IMR-90 (cell line): Measurements from ENCODE around the gene PIK3C3. TPM values are rescaled to one million over a fixed set of nuclear protein-coding genes. Genes with fewer than 3 reads are reported as not detected.

Source experiments
- ATAC-seq: fragments of 200-7000 bp; cut with Tn5 transposase; 2 replicates; pipeline ENCODE4 v1.9.1; 2020; ENCODE audit warnings: low read depth, mild to moderate bottlenecking, moderate library complexity
- BruUV-seq: library from RNA; stranded (reverse); fragments of 400-500 nt; replicated peaks from 2 replicates; lab custom pipeline; 2021; lab: Mats Ljungman, UMichigan
- CTCF ChIA-PET: fragments of 300-600 bp; formaldehyde crosslinking; extraction: SDS; loops from one replicate; lab custom pipeline; 2021; ENCODE audit warnings: antibody characterized with exemption; lab: Yijun Ruan, JAX
- POLR2A ChIA-PET: fragments of 300-600 bp; sonication (Branson Sonifier 250); formaldehyde crosslinking; loops from one replicate; lab custom pipeline; 2022; ENCODE audit warnings: antibody characterized with exemption; ENCODE audit not compliant: unreplicated experiment; lab: Charles Lee
- DNase-seq: peaks from one replicate; pipeline ENCODE4 v3.0.0; 2013
- H2AFZ ChIP-seq: replicated peaks from 2 replicates; pipeline ENCODE3; 2013; ENCODE audit warnings: low read length, mild to moderate bottlenecking; ENCODE audit not compliant: poor library complexity
- H2AK5ac ChIP-seq: 2 replicates; pipeline ENCODE4 v1.6.1; 2013; ENCODE audit warnings: low read depth, low read length, inconsistent platforms
- H2AK9ac ChIP-seq: replicated peaks from 2 replicates; pipeline ENCODE3; 2013; ENCODE audit warnings: mild to moderate bottlenecking, low read depth, low read length, moderate library complexity; ENCODE audit not compliant: poor library complexity
- H2BK120ac ChIP-seq: 2 replicates; pipeline ENCODE4 v1.6.1; 2013; ENCODE audit warnings: low read depth, low read length, inconsistent platforms
- H2BK15ac ChIP-seq: 3 replicates; pipeline ENCODE4 v1.6.1; 2013; ENCODE audit warnings: low read depth, low read length, inconsistent platforms
- H2BK20ac ChIP-seq: 2 replicates; pipeline ENCODE4 v1.6.1; 2013; ENCODE audit warnings: low read depth, mild to moderate bottlenecking, inconsistent platforms, low read length, moderate library complexity
- H2BK5ac ChIP-seq: 2 replicates; pipeline ENCODE4 v1.6.1; 2013; ENCODE audit warnings: mild to moderate bottlenecking, low read depth, low read length, inconsistent platforms; ENCODE audit not compliant: poor library complexity, severe bottlenecking
- H3K14ac ChIP-seq: replicated peaks from 2 replicates; pipeline ENCODE4 v1.6.1; 2013; ENCODE audit warnings: low read depth, low read length, inconsistent platforms
- H3K18ac ChIP-seq: 2 replicates; pipeline ENCODE4 v1.6.1; 2013; ENCODE audit warnings: low read depth, low read length, control low read depth
- H3K23ac ChIP-seq: 2 replicates; pipeline ENCODE4 v1.6.1; 2013; ENCODE audit warnings: low read depth, low read length, inconsistent platforms
- H3K27ac ChIP-seq: 2 replicates; pipeline ENCODE4 v1.5.1; 2013; ENCODE audit warnings: mild to moderate bottlenecking, control low read depth, low read length; ENCODE audit not compliant: insufficient read depth
- H3K27me3 ChIP-seq: 2 replicates; pipeline ENCODE4 v1.6.1; 2013; ENCODE audit warnings: low read length; ENCODE audit not compliant: control insufficient read depth, insufficient read depth
- H3K36me3 ChIP-seq: 2 replicates; pipeline ENCODE4 v1.6.1; 2013; ENCODE audit warnings: low read length, mixed read lengths; ENCODE audit not compliant: control insufficient read depth, insufficient read depth
- H3K4ac ChIP-seq: 2 replicates; pipeline ENCODE4 v1.6.1; 2013; ENCODE audit warnings: low read depth, low read length, inconsistent platforms
- H3K4me1 ChIP-seq: 2 replicates; pipeline ENCODE4 v1.6.1; 2013; ENCODE audit warnings: low read length, mixed read lengths; ENCODE audit not compliant: control insufficient read depth, insufficient read depth
- H3K4me2 ChIP-seq: 2 replicates; pipeline ENCODE4 v1.6.1; 2013; ENCODE audit warnings: low read depth, mild to moderate bottlenecking, control low read depth, low read length, moderate library complexity
- H3K4me3 ChIP-seq: 2 replicates; pipeline ENCODE4 v1.5.1; 2013; ENCODE audit warnings: low read depth, mild to moderate bottlenecking, control low read depth, low read length, moderate library complexity; ENCODE audit not compliant: insufficient read depth
- H3K56ac ChIP-seq: 2 replicates; pipeline ENCODE4 v1.6.1; 2013; ENCODE audit warnings: low read length, inconsistent platforms; ENCODE audit not compliant: insufficient read depth; ENCODE audit errors: extremely low read depth
- H3K79me1 ChIP-seq, 2 experiments: 2 replicates each; pipeline ENCODE4 v1.6.1; 2013; ENCODE audit warnings: low read length in 2 of 2, inconsistent platforms in 1 of 2, low read depth in 1 of 2
- H3K9ac ChIP-seq: 2 replicates; pipeline ENCODE4 v1.6.1; 2013; ENCODE audit warnings: low read depth, low read length, control low read depth
- H3K9me1 ChIP-seq: 2 replicates; pipeline ENCODE4 v1.6.1; 2013; ENCODE audit warnings: low read length, inconsistent platforms; ENCODE audit not compliant: insufficient read depth
- H3K9me3 ChIP-seq: 2 replicates; pipeline ENCODE4 v1.6.1; 2013; ENCODE audit warnings: low read length; ENCODE audit not compliant: control insufficient read depth, insufficient read depth
- H4K20me1 ChIP-seq: 2 replicates; pipeline ENCODE4 v1.6.1; 2013; ENCODE audit warnings: low read length, inconsistent platforms; ENCODE audit not compliant: insufficient read depth
- H4K5ac ChIP-seq: 2 replicates; pipeline ENCODE4 v1.6.1; 2013; ENCODE audit warnings: mild to moderate bottlenecking, low read depth, low read length, control low read depth
- H4K8ac ChIP-seq, 2 experiments: 2 replicates each; pipeline ENCODE4 v1.6.1; 2013; ENCODE audit warnings: low read depth in 2 of 2, low read length in 2 of 2, control low read depth in 1 of 2, inconsistent platforms in 1 of 2
- H4K91ac ChIP-seq: 2 replicates; pipeline ENCODE4 v1.6.1; 2013; ENCODE audit warnings: low read depth, low read length, inconsistent platforms; ENCODE audit not compliant: insufficient read depth
- BHLHE40 ChIP-seq: fragments of 150-350 bp; IDR thresholded peaks from 2 replicates; pipeline ENCODE4 v1.6.1; 2016; ENCODE audit warnings: mild to moderate bottlenecking, low read depth, low read length
- CEBPB ChIP-seq: IDR thresholded peaks from 2 replicates; pipeline ENCODE4 v1.6.1; 2012; ENCODE audit warnings: low read depth, low read length, improper control_type of control experiment
- CTCF ChIP-seq: conservative IDR thresholded peaks from 2 replicates; pipeline ENCODE4 v1.5.1; 2012; ENCODE audit warnings: mild to moderate bottlenecking, low read depth, low read length, improper control_type of control experiment
- MAFK ChIP-seq: IDR thresholded peaks from 2 replicates; pipeline ENCODE4 v1.6.1; 2012; ENCODE audit warnings: low read depth, low read length, improper control_type of control experiment
- MAZ ChIP-seq: IDR thresholded peaks from 2 replicates; pipeline ENCODE4 v1.6.1; 2012; ENCODE audit warnings: low read depth, mild to moderate bottlenecking, low read length, improper control_type of control experiment, moderate library complexity, borderline replicate concordance
- MXI1 ChIP-seq: IDR thresholded peaks from 2 replicates; pipeline ENCODE4 v1.6.1; 2012; ENCODE audit warnings: low read depth, mild to moderate bottlenecking, low read length, moderate library complexity, borderline replicate concordance
- POLR2A ChIP-seq: IDR thresholded peaks from 2 replicates; pipeline ENCODE4 v1.6.1; 2012; ENCODE audit warnings: mild to moderate bottlenecking, low read depth, low read length
- RAD21 ChIP-seq: IDR thresholded peaks from 2 replicates; pipeline ENCODE4 v1.6.1; 2012; ENCODE audit warnings: low read length, improper control_type of control experiment
- RCOR1 ChIP-seq: IDR thresholded peaks from 2 replicates; pipeline ENCODE4 v1.6.1; 2012; ENCODE audit warnings: mild to moderate bottlenecking, low read length, improper control_type of control experiment; ENCODE audit not compliant: insufficient replicate concordance
- RFX5 ChIP-seq: IDR thresholded peaks from 2 replicates; pipeline ENCODE4 v1.8.0; 2012; ENCODE audit warnings: low read depth, mild to moderate bottlenecking, low read length, moderate library complexity
- USF2 ChIP-seq: fragments of 150-350 bp; IDR thresholded peaks from 2 replicates; pipeline ENCODE4 v1.6.1; 2017; ENCODE audit warnings: mild to moderate bottlenecking, antibody characterized with exemption, low read length, low read depth
- WGBS, 2 experiments: methylation state at CpG; one replicate each; pipeline versions ENCODE4 v1.1.5 to v1.1.7; 2013; ENCODE audit warnings: missing lambda C conversion rate in 2 of 2; ENCODE audit not compliant: insufficient read length in 1 of 2; ENCODE audit errors: extremely low coverage in 2 of 2; 5-methylcytosine and 5-hydroxymethylcytosine counted together
- dilution Hi-C: fragments of 300-500 bp; cut with HindIII; formaldehyde crosslinking; loops from one replicate; pipeline ENCODE4 v1.14.3; 2018; ENCODE audit warnings: low sequenced_read_pairs; ENCODE audit not compliant: unreplicated experiment
- in situ Hi-C: fragments of 300-500 bp; cut with MboI; formaldehyde crosslinking; loops from 3 replicates; pipeline ENCODE4 v1.14.3; 2019; ENCODE audit warnings: low sequenced_read_pairs, inconsistent platforms, mixed read lengths
- intact Hi-C: fragments of 100-400 bp; cut with micrococcal nuclease; formaldehyde crosslinking; loops from 2 replicates; pipeline ENCODE4 v1.10.0; 2022
- polyA plus RNA-seq, 3 experiments: library from polyadenylated mRNA; depleted of rRNA; stranded (reverse); fragments of >200 nt; gene quantifications; 2 replicates each; pipeline ENCODE4 v1.2.3, GENCODE V29; 2012; ENCODE audit warnings: low replicate concordance in 1 of 3
- total RNA-seq: library from RNA; depleted of rRNA; stranded (reverse); fragments of >200 nt; gene quantifications from 2 replicates; pipeline ENCODE4 v1.2.3, GENCODE V29; 2012

PIK3C3 gene
- total and polyA plus RNA-seq, 2 of the 4 experiments (the other 2 are of a cell fraction) = 41.2 to 57.2 TPM

- Histone ChIP-seq H2AK9ac (no peak overlapping the region), H2BK5ac (no peak overlapping the region), H3K36me3 (no peaks in the 10 kb centered on the region), H2AK5ac (no peak overlapping the region), H2BK120ac (no peak overlapping the region), H3K14ac (no peak overlapping the region), H4K8ac (no peak overlapping the region), H3K4me3 (no peak overlapping the region), H2BK15ac (no peak overlapping the region), H3K79me1 (no peaks in the 10 kb centered on the region), H4K5ac (no peak overlapping the region), H3K9me3 (no peaks in the 10 kb centered on the region), H3K4me2 (no peak overlapping the region), H3K18ac (no peak overlapping the region), H3K9me1 (no peaks in the 10 kb centered on the region), H3K4me1 (no peaks in the 10 kb centered on the region), H3K56ac (no peak overlapping the region), H3K23ac (no peak overlapping the region), H2BK20ac (no peak overlapping the region), H3K4ac (no peak overlapping the region), H4K20me1 (no peaks in the 10 kb centered on the region), H3K9ac (no peak overlapping the region), H3K27me3 (no peaks in the 10 kb centered on the region; the same call in 1 of the 2 replicates), H3K27ac (no peak overlapping the region), H4K91ac (no peak overlapping the region), H2AFZ (no peak overlapping the region)
- no CpG with 5 or more reads among the region's 1 CpG for WGBS, 2 experiments
- DNase-seq = no peak
- ChIA-PET CTCF (no interaction called here), POLR2A (no interaction called here)
- ATAC-seq = no peak
- TF ChIP-seq BHLHE40 = no peak
- no peak for TF ChIP-seq MXI1
- no peak for TF ChIP-seq RFX5
- TF ChIP-seq POLR2A = no peak
- no peak for TF ChIP-seq MAZ
- TF ChIP-seq USF2 = no peak
- no peak for TF ChIP-seq CTCF
- no peak for TF ChIP-seq RCOR1
- no peak for TF ChIP-seq RAD21
- TF ChIP-seq MAFK = no peak
- no peak for TF ChIP-seq CEBPB
- intact Hi-C loops = loop anchor here (1.0 to 5.0 kb wide), 2 partner anchors 161 to 514 kb away; no protein-coding TSS in a partner anchor
- dilution Hi-C loops = no loop called here
- in situ Hi-C loops = no loop called here
- BruUV-seq = no TSS peak
These were observed 49.1 kb upstream of the PIK3C3 start for GRCh38 chr18:41905786-41906527.
